Astrocyte (in vitro differentiated cells and primary cell): Measurements from ENCODE around the gene PSMG4. TPM values are rescaled to one million over a fixed set of nuclear protein-coding genes. Genes with fewer than 3 reads are reported as not detected.
A peak's percentile ranks its signal among the peaks of the same experiment; 100 is the strongest.

Source experiments
- DNase-seq: peaks from one replicate; pipeline ENCODE4 v3.0.0-alpha.2; 2010; ENCODE audit warnings: low read depth
- FAIRE-seq: peaks from 2 replicates; lab custom pipeline; 2011; peaks lifted over from hg19 to GRCh38; lab: Jason Lieb, UNC
- H2AFZ ChIP-seq: 2 replicates; pipeline ENCODE4 v1.6.0; 2012; ENCODE audit warnings: low read depth, low read length, inconsistent platforms
- H3K27ac ChIP-seq: 2 replicates; pipeline ENCODE4 v1.5.1; 2011; ENCODE audit warnings: low read depth, low read length, inconsistent platforms
- H3K27me3 ChIP-seq: 2 replicates; pipeline ENCODE4 v1.6.0; 2011; ENCODE audit warnings: low read length, inconsistent platforms; ENCODE audit not compliant: insufficient read depth
- H3K36me3 ChIP-seq: 2 replicates; pipeline ENCODE4 v1.5.1; 2011; ENCODE audit warnings: low read length, inconsistent platforms; ENCODE audit not compliant: insufficient read depth
- H3K4me1 ChIP-seq: 2 replicates; pipeline ENCODE4 v1.5.1; 2011; ENCODE audit warnings: low read length, inconsistent platforms; ENCODE audit not compliant: insufficient read depth
- H3K4me2 ChIP-seq: 2 replicates; pipeline ENCODE4 v1.6.0; 2012; ENCODE audit warnings: low read length, inconsistent platforms
- H3K4me3 ChIP-seq: 2 replicates; pipeline ENCODE4 v1.5.1; 2011; ENCODE audit warnings: low read depth, mild to moderate bottlenecking, low read length, inconsistent platforms; ENCODE audit not compliant: insufficient read depth
- H3K79me2 ChIP-seq: 2 replicates; pipeline ENCODE4 v1.6.0; 2012; ENCODE audit warnings: mild to moderate bottlenecking, low read length, inconsistent platforms; ENCODE audit not compliant: insufficient read depth
- H3K9ac ChIP-seq: 2 replicates; pipeline ENCODE4 v1.6.0; 2012; ENCODE audit warnings: mild to moderate bottlenecking, low read length, inconsistent platforms
- H3K9me3 ChIP-seq: 2 replicates; pipeline ENCODE4 v1.5.1; 2012; ENCODE audit warnings: low read depth, mild to moderate bottlenecking, low read length, inconsistent platforms; ENCODE audit not compliant: insufficient read depth
- H4K20me1 ChIP-seq: 2 replicates; pipeline ENCODE4 v1.6.0; 2012; ENCODE audit warnings: low read length, inconsistent platforms; ENCODE audit not compliant: insufficient read depth
- H3K27ac Mint-ChIP-seq: one replicate; pipeline ENCODE4 v1.8.0; 2021; ENCODE audit warnings: mild to moderate bottlenecking, mixed read lengths; ENCODE audit not compliant: unreplicated experiment
- H3K27me3 Mint-ChIP-seq: one replicate; pipeline ENCODE4 v1.8.0; 2021; ENCODE audit warnings: low read depth, mixed read lengths; ENCODE audit not compliant: unreplicated experiment
- H3K36me3 Mint-ChIP-seq: one replicate; pipeline ENCODE4 v1.8.0; 2021; ENCODE audit warnings: low read depth, mixed read lengths; ENCODE audit not compliant: unreplicated experiment
- H3K4me1 Mint-ChIP-seq: one replicate; pipeline ENCODE4 v1.8.0; 2021; ENCODE audit warnings: low read depth, mixed read lengths; ENCODE audit not compliant: unreplicated experiment
- H3K4me3 Mint-ChIP-seq: one replicate; pipeline ENCODE4 v1.8.0; 2021; ENCODE audit warnings: mild to moderate bottlenecking, moderate library complexity, mixed read lengths; ENCODE audit not compliant: unreplicated experiment
- H3K9me3 Mint-ChIP-seq: one replicate; pipeline ENCODE4 v1.8.0; 2021; ENCODE audit warnings: mild to moderate bottlenecking, mixed read lengths; ENCODE audit not compliant: unreplicated experiment
- CTCF ChIP-seq: IDR thresholded peaks from 2 replicates; pipeline ENCODE4 v1.5.1; 2011; ENCODE audit warnings: low read depth, mild to moderate bottlenecking, inconsistent platforms, low read length, moderate library complexity; ENCODE audit not compliant: insufficient read depth
- EZH2 ChIP-seq: IDR thresholded peaks from 2 replicates; pipeline ENCODE4 v1.6.1; 2012; ENCODE audit warnings: mild to moderate bottlenecking, low read length, inconsistent platforms; ENCODE audit not compliant: insufficient read depth
- total RNA-seq: library from RNA; stranded (reverse); gene quantifications from 2 replicates; pipeline ENCODE4 v1.2.1, GENCODE V29; 2021

The PSMG4 gene
- total RNA-seq, 1 donor from 2014 or later: 23.4 TPM

DNA sequence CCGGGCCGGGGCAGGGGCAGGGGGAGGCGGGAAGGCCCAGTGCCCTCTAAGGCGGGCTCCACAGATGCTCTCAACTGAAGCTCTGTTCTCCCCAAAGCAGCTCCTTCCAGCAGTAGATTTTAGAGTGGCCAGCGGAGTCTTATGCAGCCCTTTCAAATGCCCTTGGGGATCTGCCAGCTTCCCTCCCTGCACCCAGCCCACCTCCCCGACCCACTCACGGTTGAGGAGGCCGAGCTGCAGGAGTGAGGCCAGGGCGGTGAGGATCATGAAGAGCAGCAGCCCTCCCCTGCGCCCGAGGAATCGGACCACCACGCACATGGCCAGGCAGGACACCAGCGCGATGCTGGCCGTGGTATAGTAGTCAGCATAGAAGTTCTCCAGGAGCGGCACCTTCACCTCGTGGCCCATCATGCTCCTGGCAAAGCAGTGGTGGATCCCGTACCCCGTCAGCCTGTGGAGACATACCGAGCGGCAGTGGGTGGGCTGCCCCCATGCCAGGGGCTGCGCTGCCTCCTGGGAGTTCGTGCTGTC, 28.0 kb downstream of the PSMG4 start:
- no peak for FAIRE-seq
- H3K27me3 Mint-ChIP-seq: peaks cover 9% of the 10 kb centered on the region
- no peak for DNase-seq

GRCh38 chr6:3287308-3287707, 28.6 kb downstream of the PSMG4 start:
- H3K79me2 ChIP-seq: no peaks in the 10 kb centered on the region
- no peak overlapping the region for H3K9ac ChIP-seq
- H3K27me3 Mint-ChIP-seq: peaks cover 9% of the 10 kb centered on the region
- H3K27ac Mint-ChIP-seq: no peak overlapping the region
- no peaks in the 10 kb centered on the region for H4K20me1 ChIP-seq
- H3K36me3 ChIP-seq: no peaks in the 10 kb centered on the region
- H3K4me3 Mint-ChIP-seq: no peak overlapping the region
- peaks cover 6% of the 10 kb centered on the region for H3K4me1 ChIP-seq
- peaks cover 2% of the 10 kb centered on the region for H3K4me1 Mint-ChIP-seq
- H3K27me3 ChIP-seq: peaks cover 4% of the 10 kb centered on the region
- no peaks in the 10 kb centered on the region for H3K9me3 ChIP-seq
- H3K9me3 Mint-ChIP-seq: no peaks in the 10 kb centered on the region
- no peak overlapping the region for H2AFZ ChIP-seq
- no peak for TF ChIP-seq CTCF
- TF ChIP-seq EZH2: no peak
- DNase-seq: peak; percentile 59
- peaks cover 10% of the 10 kb centered on the region for H3K36me3 Mint-ChIP-seq
- no peak for FAIRE-seq
- peak overlapping the region; percentile 15 for H3K4me2 ChIP-seq
- H3K27ac ChIP-seq: no peak overlapping the region
- H3K4me3 ChIP-seq: no peak overlapping the region

More for the DNA sequence above, 28.0 kb downstream of the PSMG4 start:
- no peak overlapping the region for H3K27ac Mint-ChIP-seq
- peaks cover 8% of the 10 kb centered on the region for H3K4me1 Mint-ChIP-seq
- no peaks in the 10 kb centered on the region for H3K36me3 ChIP-seq
- H3K9me3 ChIP-seq: no peaks in the 10 kb centered on the region
- no peak overlapping the region for H3K4me3 Mint-ChIP-seq
- H3K36me3 Mint-ChIP-seq: peaks cover 6% of the 10 kb centered on the region
- H3K9me3 Mint-ChIP-seq: no peaks in the 10 kb centered on the region
- no peak overlapping the region for H3K9ac ChIP-seq
- H4K20me1 ChIP-seq: no peaks in the 10 kb centered on the region
- no peak for TF ChIP-seq EZH2
- no peak for TF ChIP-seq CTCF
- peak overlapping the region; percentile 15 for H3K4me2 ChIP-seq
- no peak overlapping the region for H3K27ac ChIP-seq
- H3K4me3 ChIP-seq: no peak overlapping the region
- no peak overlapping the region for H2AFZ ChIP-seq
- H3K4me1 ChIP-seq: peaks cover 12% of the 10 kb centered on the region
- H3K27me3 ChIP-seq: peaks cover 4% of the 10 kb centered on the region
- no peaks in the 10 kb centered on the region for H3K79me2 ChIP-seq

- H3K27ac Mint-ChIP-seq: no peak overlapping the region
- peaks cover 2% of the 10 kb centered on the region for H3K4me1 Mint-ChIP-seq
- H3K9me3 ChIP-seq: no peaks in the 10 kb centered on the region
- no peaks in the 10 kb centered on the region for H3K4me1 ChIP-seq
- H2AFZ ChIP-seq: no peak overlapping the region
- peaks cover 10% of the 10 kb centered on the region for H3K27me3 Mint-ChIP-seq
- no peak overlapping the region for H3K27ac ChIP-seq
- H3K4me2 ChIP-seq: no peak overlapping the region
- DNase-seq (no peak), FAIRE-seq (no peak)
- no peak for TF ChIP-seq EZH2
- no peak for TF ChIP-seq CTCF
- peaks cover 9% of the 10 kb centered on the region for H3K36me3 Mint-ChIP-seq
- H3K4me3 Mint-ChIP-seq: no peak overlapping the region
- no peaks in the 10 kb centered on the region for H3K79me2 ChIP-seq
- no peak overlapping the region for H3K4me3 ChIP-seq
- H3K9ac ChIP-seq: no peak overlapping the region
- no peaks in the 10 kb centered on the region for H3K9me3 Mint-ChIP-seq
- no peaks in the 10 kb centered on the region for H3K36me3 ChIP-seq
- no peaks in the 10 kb centered on the region for H4K20me1 ChIP-seq
- peaks cover 4% of the 10 kb centered on the region for H3K27me3 ChIP-seq
Observed at GRCh38 chr6:3287976-3288707, 29.4 kb downstream of the PSMG4 start.
